Keratinocyte (primary cell): ENCODE results near the gene HEBP2.

Experiments
- CTCF ChIP-seq, 3 experiments: IDR thresholded peaks in 1 of 3; conservative IDR thresholded peaks in 1 of 3; optimal IDR thresholded peaks in 1 of 3; 2 replicates in 2 of 3; 3 replicates in 1 of 3; pipeline versions ENCODE3 to v1.5.1; 2011; ENCODE audit warnings: low read length in 3 of 3, mild to moderate bottlenecking in 3 of 3, moderate library complexity in 2 of 3, control low read depth in 1 of 3, inconsistent platforms in 1 of 3; ENCODE audit not compliant: insufficient read depth in 2 of 3; ENCODE audit errors: extremely low read depth in 1 of 3
- EZH2 ChIP-seq: IDR thresholded peaks from one replicate; pipeline ENCODE4 v1.6.1; 2012; ENCODE audit warnings: inconsistent platforms, mild to moderate bottlenecking, low read length, moderate library complexity

- TF ChIP-seq CTCF (optimal IDR thresholded peaks at IDR 0.05 in 1 of 3, IDR thresholded peaks at IDR 0.05 in 1 of 3, conservative IDR thresholded peaks at IDR 0.05 in 1 of 3; ENCODE audit: extremely low read depth in 1 of 3, insufficient read depth in 2 of 3, low read length in 3 of 3) (no peak), EZH2 (no peak)
Observed at GRCh38 chr6:138456401-138456790, 52.4 kb downstream of the HEBP2 start.
